SIG-M5 (cell line): ENCODE results near the gene GPSM3.

Experiments
- DNase-seq: peaks from one replicate; lab custom pipeline; 2025; lab: John Stamatoyannopoulos, UW

The GPSM3 gene

GRCh38 chr6:32173051-32173727, 19.3 kb downstream of the GPSM3 start:
- no peak for DNase-seq

- DNase-seq, result no peak
Measured at GRCh38 chr6:32171234-32171633, 21.2 kb downstream of the GPSM3 start.

GRCh38 chr6:32170294-32170693, 22.1 kb downstream of the GPSM3 start:
- no peak for DNase-seq

GRCh38 chr6:32168807-32169591, 23.4 kb downstream of the GPSM3 start:
- DNase-seq, result no peak

- no peak for DNase-seq
Measured at GRCh38 chr6:32168350-32168749, 24.1 kb downstream of the GPSM3 start.

- DNase-seq, result no peak
Measured at GRCh38 chr6:32167761-32168262, 24.6 kb downstream of the GPSM3 start.

- DNase-seq, result no peak
Measured at GRCh38 chr6:32167154-32167760, 25.2 kb downstream of the GPSM3 start.

- DNase-seq, result no peak
Measured at GRCh38 chr6:32166411-32167061, 25.9 kb downstream of the GPSM3 start.

- DNase-seq, result no peak
Measured at GRCh38 chr6:32164295-32164694, 28.1 kb downstream of the GPSM3 start, which contains the start of gene EGFL8. Gene EGFL8, plus strand, starts transcription at chr6:32164595. Its CDS starts 1,571 bp downstream, at chr6:32166166.

- no peak for DNase-seq
Measured at GRCh38 chr6:32163559-32164258, 28.7 kb downstream of the GPSM3 start.

GRCh38 chr6:32158052-32158451, 34.4 kb downstream of the GPSM3 start:
- no peak for DNase-seq

GRCh38 chr6:32156891-32157290, 35.6 kb downstream of the GPSM3 start:
- DNase-seq, result no peak

- no peak for DNase-seq
Measured at GRCh38 chr6:32154514-32155161, 37.8 kb downstream of the GPSM3 start.

GRCh38 chr6:32153564-32154513, 38.6 kb downstream of the GPSM3 start, which contains the start of gene PPT2:
Gene PPT2, plus strand, starts transcription at chr6:32154141. Its CDS starts 454 bp downstream, at chr6:32154595.
- DNase-seq, result peak; percentile 6

GRCh38 chr6:32152769-32153563, 39.5 kb downstream of the GPSM3 start:
- no peak for DNase-seq

- DNase-seq, result no peak
Measured at GRCh38 chr6:32151863-32152768, 40.3 kb downstream of the GPSM3 start, which contains the start of gene PRRT1. Gene PRRT1, minus strand, starts transcription at chr6:32151939. Its CDS starts 112 bp downstream, at chr6:32151827.

- no peak for DNase-seq
Measured at GRCh38 chr6:32151181-32151862, 41.1 kb downstream of the GPSM3 start.
